Fibroblast of mammary gland (primary cell): ENCODE measurements around the gene CPTP.

ENCODE experiments used
- DNase-seq: peaks from one replicate; pipeline ENCODE4 v3.0.0-alpha.2; 2010; ENCODE audit warnings: low read depth
- H3K4me3 ChIP-seq: 2 replicates; pipeline ENCODE4 v1.5.1; 2011; ENCODE audit warnings: low read depth, mild to moderate bottlenecking, low read length, moderate library complexity; ENCODE audit not compliant: control insufficient read depth
- TF ChIP-seq, protein P1 (sequence below): conservative IDR thresholded peaks from 2 replicates; pipeline ENCODE4 v1.5.1; 2011; ENCODE audit warnings: low read depth, low read length, inconsistent platforms; ENCODE audit not compliant: control insufficient read depth, insufficient read depth

Gene CPTP

DNA sequence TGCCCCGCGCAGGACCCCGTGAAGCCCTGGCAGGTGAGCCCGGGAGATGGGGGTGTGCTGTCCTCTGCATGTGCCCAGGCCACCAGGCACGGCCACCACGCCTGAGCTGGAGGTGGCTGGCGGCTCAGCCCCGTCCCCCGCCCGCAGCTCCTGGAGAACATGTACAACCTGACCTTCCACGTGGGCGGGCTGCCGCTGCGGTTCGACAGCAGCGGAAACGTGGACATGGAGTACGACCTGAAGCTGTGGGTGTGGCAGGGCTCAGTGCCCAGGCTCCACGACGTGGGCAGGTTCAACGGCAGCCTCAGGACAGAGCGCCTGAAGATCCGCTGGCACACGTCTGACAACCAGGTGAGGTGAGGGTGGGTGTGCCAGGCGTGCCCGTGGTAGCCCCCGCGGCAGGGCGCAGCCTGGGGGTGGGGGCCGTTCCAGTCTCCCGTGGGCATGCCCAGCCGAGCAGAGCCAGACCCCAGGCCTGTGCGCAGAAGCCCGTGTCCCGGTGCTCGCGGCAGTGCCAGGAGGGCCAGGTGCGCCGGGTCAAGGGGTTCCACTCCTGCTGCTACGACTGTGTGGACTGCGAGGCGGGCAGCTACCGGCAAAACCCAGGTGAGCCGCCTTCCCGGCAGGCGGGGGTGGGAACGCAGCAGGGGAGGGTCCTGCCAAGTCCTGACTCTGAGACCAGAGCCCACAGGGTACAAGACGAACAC lies 8.3 kb downstream of the CPTP start:
- TF ChIP-seq, protein P1, sequence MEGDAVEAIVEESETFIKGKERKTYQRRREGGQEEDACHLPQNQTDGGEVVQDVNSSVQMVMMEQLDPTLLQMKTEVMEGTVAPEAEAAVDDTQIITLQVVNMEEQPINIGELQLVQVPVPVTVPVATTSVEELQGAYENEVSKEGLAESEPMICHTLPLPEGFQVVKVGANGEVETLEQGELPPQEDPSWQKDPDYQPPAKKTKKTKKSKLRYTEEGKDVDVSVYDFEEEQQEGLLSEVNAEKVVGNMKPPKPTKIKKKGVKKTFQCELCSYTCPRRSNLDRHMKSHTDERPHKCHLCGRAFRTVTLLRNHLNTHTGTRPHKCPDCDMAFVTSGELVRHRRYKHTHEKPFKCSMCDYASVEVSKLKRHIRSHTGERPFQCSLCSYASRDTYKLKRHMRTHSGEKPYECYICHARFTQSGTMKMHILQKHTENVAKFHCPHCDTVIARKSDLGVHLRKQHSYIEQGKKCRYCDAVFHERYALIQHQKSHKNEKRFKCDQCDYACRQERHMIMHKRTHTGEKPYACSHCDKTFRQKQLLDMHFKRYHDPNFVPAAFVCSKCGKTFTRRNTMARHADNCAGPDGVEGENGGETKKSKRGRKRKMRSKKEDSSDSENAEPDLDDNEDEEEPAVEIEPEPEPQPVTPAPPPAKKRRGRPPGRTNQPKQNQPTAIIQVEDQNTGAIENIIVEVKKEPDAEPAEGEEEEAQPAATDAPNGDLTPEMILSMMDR, result no peak
- no peak overlapping the region for H3K4me3 ChIP-seq
- no peak for DNase-seq

DNA sequence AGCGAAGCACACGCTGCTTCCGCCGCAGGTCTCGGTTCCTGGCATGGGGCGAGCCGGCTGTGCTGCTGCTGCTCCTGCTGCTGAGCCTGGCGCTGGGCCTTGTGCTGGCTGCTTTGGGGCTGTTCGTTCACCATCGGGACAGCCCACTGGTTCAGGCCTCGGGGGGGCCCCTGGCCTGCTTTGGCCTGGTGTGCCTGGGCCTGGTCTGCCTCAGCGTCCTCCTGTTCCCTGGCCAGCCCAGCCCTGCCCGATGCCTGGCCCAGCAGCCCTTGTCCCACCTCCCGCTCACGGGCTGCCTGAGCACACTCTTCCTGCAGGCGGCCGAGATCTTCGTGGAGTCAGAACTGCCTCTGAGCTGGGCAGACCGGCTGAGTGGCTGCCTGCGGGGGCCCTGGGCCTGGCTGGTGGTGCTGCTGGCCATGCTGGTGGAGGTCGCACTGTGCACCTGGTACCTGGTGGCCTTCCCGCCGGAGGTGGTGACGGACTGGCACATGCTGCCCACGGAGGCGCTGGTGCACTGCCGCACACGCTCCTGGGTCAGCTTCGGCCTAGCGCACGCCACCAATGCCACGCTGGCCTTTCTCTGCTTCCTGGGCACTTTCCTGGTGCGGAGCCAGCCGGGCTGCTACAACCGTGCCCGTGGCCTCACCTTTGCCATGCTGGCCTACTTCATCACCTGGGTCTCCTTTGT lies 9.1 kb downstream of the CPTP start:
- H3K4me3 ChIP-seq, result no peak overlapping the region
- TF ChIP-seq, protein P1, result no peak
- DNase-seq, result no peak

DNA sequence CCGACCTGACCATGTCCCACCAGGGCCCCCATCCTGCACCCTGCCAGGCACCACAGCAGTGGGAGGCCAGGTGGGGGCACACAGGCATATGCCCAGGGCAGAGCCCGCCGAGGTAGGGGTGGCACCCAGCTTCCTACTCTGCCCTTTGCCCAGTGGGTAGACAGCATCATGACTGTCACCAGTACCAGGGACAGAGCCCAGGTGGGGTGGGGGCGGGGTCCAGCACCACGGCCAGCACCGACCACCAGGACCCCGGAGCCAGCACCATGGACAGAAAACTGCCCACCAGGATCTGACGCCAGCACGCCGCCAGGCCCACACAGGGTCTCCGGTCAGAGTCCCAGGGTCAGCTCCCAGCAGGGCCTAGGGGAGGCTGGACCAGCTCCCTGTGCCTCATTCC lies 10.2 kb downstream of the CPTP start:
- no peak for DNase-seq

DNA sequence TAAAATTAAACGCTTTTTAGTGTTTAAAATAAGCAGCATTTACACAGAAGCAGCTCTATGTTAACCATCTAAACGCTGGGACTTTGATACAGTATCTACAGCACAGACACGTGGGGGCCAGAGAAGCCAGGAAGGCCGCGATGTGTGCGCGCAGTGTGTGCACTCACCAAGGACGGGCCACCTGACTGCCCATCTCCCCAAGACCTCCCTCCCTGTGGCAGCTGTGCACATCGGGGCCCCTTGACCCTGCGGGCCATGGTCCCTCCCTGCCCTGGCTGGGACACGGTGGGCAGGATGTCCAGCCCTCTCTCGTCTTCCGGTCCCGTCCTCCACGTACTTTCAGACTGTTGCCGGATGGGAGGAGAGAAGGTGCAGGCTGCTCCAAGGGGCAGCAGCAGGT lies 10.7 kb downstream of the CPTP start:
- H3K4me3 ChIP-seq, result no peak overlapping the region
- TF ChIP-seq, protein P1, result no peak
- DNase-seq, result no peak

More for the DNA sequence above, 10.2 kb downstream of the CPTP start:
- H3K4me3 ChIP-seq, result no peak overlapping the region
- TF ChIP-seq, protein P1, result no peak

DNA sequence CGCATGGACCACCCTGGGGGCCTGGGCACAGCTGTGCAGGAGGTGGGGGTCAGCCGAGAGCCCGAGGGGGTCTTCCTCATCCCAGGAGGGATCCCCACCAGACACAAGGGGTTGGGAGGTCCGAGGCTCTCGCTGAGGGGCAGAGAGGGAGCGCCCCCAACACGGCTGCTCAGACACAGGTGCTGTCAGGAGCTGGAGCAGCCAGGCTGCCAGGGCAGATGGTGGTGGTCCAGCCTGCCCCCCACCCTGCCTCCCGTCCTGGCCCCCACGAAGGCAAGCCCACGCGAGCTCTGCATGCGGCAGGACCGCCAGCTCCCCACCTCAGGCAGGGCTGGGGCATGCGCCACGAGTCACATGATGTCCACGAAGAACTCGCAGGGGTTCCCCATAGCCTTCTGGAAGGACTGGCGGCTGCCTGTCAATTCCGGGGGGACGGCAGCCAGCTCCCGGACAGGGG lies 11.2 kb downstream of the CPTP start:
- H3K4me3 ChIP-seq, result no peak overlapping the region
- TF ChIP-seq, protein P1, result no peak

DNA sequence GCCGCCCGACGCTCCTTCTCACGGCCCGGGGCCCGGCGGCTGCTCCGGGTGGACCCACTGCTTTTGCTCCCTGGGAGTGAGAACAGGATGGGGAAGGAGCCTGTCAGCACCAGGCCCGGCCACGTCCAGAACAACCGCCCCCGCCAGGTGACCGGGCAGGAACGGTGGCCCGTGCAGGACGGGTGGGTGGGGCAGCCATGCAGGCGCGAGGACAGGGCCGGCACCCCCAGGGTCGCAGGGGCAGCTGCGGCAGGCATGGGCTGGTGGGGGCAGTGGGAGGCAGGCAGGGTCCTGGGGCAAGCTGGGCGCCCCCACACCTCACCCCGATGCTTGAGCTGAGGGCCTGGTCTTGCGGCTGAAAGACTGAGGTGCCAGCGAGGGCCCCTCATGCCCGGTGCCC lies 11.8 kb downstream of the CPTP start:
- DNase-seq, result no peak
- no peak overlapping the region for H3K4me3 ChIP-seq
- TF ChIP-seq, protein P1, result no peak

More for the DNA sequence above, 11.2 kb downstream of the CPTP start:
- no peak for DNase-seq
